ENCODE results near the gene PSKH1. TPM values are rescaled to one million over a fixed set of nuclear protein-coding genes. Genes with fewer than 3 reads are reported as not detected.
A peak's percentile ranks its signal among the peaks of the same experiment; 100 is the strongest.

Gene PSKH1
- total and polyA plus RNA-seq, 9 of the 15 experiments (the other 6 are each of a cell fraction or from before 2014, with no cell fraction given) = 0.96 to 20.9 (median 9.4) TPM

- TF ChIP-seq CHD7 (IDR thresholded peaks at IDR 0.05; ENCODE audit: low read depth, low read length) (no peak), PKNOX1 (IDR thresholded peaks at IDR 0.05) (peak; percentile 98), CEBPG (CRISPR knock-in tag; IDR thresholded peaks at IDR 0.05) (no peak), CEBPG (tag; conservative IDR thresholded peaks at IDR 0.05 in 1 of 2, IDR thresholded peaks at IDR 0.05 in 1 of 2) (no peak), HDAC2 (IDR thresholded peaks at IDR 0.05) (peak; percentile 71; the same call in 1 of the 2 replicates), ZNF592 (IDR thresholded peaks at IDR 0.05) (peak; percentile 57; the same call in 1 of the 2 replicates), ZNF717 (CRISPR knock-in tag; IDR thresholded peaks at IDR 0.05) (no peak)
Observed at GRCh38 chr16:67935402-67936123, 42.5 kb downstream of the PSKH1 start (continued).
